HAP-1 (cell line): ENCODE measurements around the gene TRERF1.
A peak's percentile ranks its signal among the peaks of the same experiment; 100 is the strongest.
"Not testable (repeated sequence)": the region's sequence is repeated elsewhere in the genome, so short reads cannot be mapped to it uniquely, and the experiment has no call there.

Experiments used
- DNase-seq, 2 experiments: peaks; one replicate each; pipeline ENCODE4 v3.0.0-alpha.2; 2016 to 2020; ENCODE audit warnings: low spot score in 2 of 2
- H3K27me3 ChIP-seq: fragments of 250-450 bp; sonication (Bioruptor Pico); 2 replicates; pipeline ENCODE4 v1.5.1; 2020; ENCODE audit warnings: low read depth, mild to moderate bottlenecking, moderate library complexity
- H3K36me3 ChIP-seq: fragments of 250-450 bp; sonication (Bioruptor Pico); replicated peaks from 2 replicates; pipeline ENCODE4 v1.5.1; 2020; ENCODE audit warnings: mild to moderate bottlenecking
- H3K4me1 ChIP-seq: fragments of 250-450 bp; sonication (Bioruptor Pico); 2 replicates; pipeline ENCODE4 v1.5.1; 2020; ENCODE audit warnings: mild to moderate bottlenecking
- H3K4me3 ChIP-seq: fragments of 250-450 bp; sonication (Bioruptor Pico); 2 replicates; pipeline ENCODE4 v1.5.1; 2020; ENCODE audit warnings: mild to moderate bottlenecking, moderate library complexity
- H3K9me3 ChIP-seq: fragments of 250-450 bp; sonication (Bioruptor Pico); 2 replicates; pipeline ENCODE4 v1.5.1; 2020; ENCODE audit warnings: mild to moderate bottlenecking, moderate library complexity
- in situ Hi-C: fragments of 300-500 bp; cut with MboI; formaldehyde crosslinking; loops from 3 replicates; pipeline ENCODE4 v1.14.3; 2020; ENCODE audit warnings: low sequenced_read_pairs, inconsistent platforms, mixed read lengths

The TRERF1 gene

GRCh38 chr6:42222448-42222847 lies 229.3 kb downstream of the TRERF1 start:
- Histone ChIP-seq H3K36me3 (peaks cover 5% of the 10 kb centered on the region; the same call in 1 of the 2 replicates), H3K4me1 (peaks cover 3% of the 10 kb centered on the region), H3K4me3 (no peak overlapping the region), H3K27me3 (no peaks in the 10 kb centered on the region), H3K9me3 (no peaks in the 10 kb centered on the region)
- no peak for DNase-seq
- in situ Hi-C loops, result loop anchor here (25.0 kb wide), 1 partner anchor 665 kb away; the partner anchor contains the start of gene RPL7L1

GRCh38 chr6:42221546-42221945 lies 230.2 kb downstream of the TRERF1 start:
- Histone ChIP-seq H3K4me3 (no peak overlapping the region), H3K4me1 (peaks cover 4% of the 10 kb centered on the region; the same call in 1 of the 2 replicates), H3K27me3 (no peaks in the 10 kb centered on the region), H3K9me3 (no peaks in the 10 kb centered on the region), H3K36me3 (no peaks in the 10 kb centered on the region)
- no peak for DNase-seq
- in situ Hi-C loops, result loop anchor here (25.0 kb wide), 1 partner anchor 666 kb away; the partner anchor contains the start of gene RPL7L1

- in situ Hi-C loops, result loop anchor here (25.0 kb wide), 1 partner anchor 666 kb away; the partner anchor contains the start of gene RPL7L1
- Histone ChIP-seq H3K36me3 (no peaks in the 10 kb centered on the region), H3K9me3 (no peaks in the 10 kb centered on the region), H3K27me3 (no peaks in the 10 kb centered on the region), H3K4me3 (no peak overlapping the region), H3K4me1 (peaks cover 5% of the 10 kb centered on the region; the same call in 1 of the 2 replicates)
- DNase-seq, result no peak
Measured at GRCh38 chr6:42220807-42221206, 230.9 kb downstream of the TRERF1 start.

- Histone ChIP-seq H3K36me3 (peaks cover 15% of the 10 kb centered on the region), H3K4me1 (peaks cover 5% of the 10 kb centered on the region; the same call in 1 of the 2 replicates), H3K4me3 (peak within 1 kb of the TSS; percentile 75), H3K9me3 (no peaks in the 10 kb centered on the region), H3K27me3 (no peaks in the 10 kb centered on the region)
- in situ Hi-C loops, result loop anchor here (5.0 to 25.0 kb wide), 2 partner anchors 140 to 670 kb away; partner anchors contain the start of gene RPL7L1
- DNase-seq, result peak; percentile 95 to 96
Measured at GRCh38 chr6:42217519-42218367, 234.0 kb downstream of the TRERF1 start, which contains the start of gene MRPS10. Gene MRPS10 (minus strand): TSS chr6:42217861. CDS start chr6:42217849, 12 bp downstream.

- H3K4me3 ChIP-seq, result peak overlapping the region; percentile 75
- no peaks in the 10 kb centered on the region for H3K27me3 ChIP-seq
- in situ Hi-C loops, result loop anchor here (5.0 to 25.0 kb wide), 2 partner anchors 140 to 670 kb away; partner anchors contain the start of gene RPL7L1
Measured at GRCh38 chr6:42217157-42217518, 234.6 kb downstream of the TRERF1 start.

GRCh38 chr6:42216495-42216894 lies 235.2 kb downstream of the TRERF1 start:
- DNase-seq, H3K9me3 ChIP-seq, H3K27me3 ChIP-seq, H3K4me1 ChIP-seq: not testable (repeated sequence)
- Histone ChIP-seq H3K4me3 (peak overlapping the region; percentile 75), H3K36me3 (peaks cover 27% of the 10 kb centered on the region)
- in situ Hi-C loops, result loop anchor here (5.0 to 25.0 kb wide), 2 partner anchors 139 to 671 kb away; partner anchors contain the start of gene RPL7L1

More at GRCh38 chr6:42217157-42217518, 234.6 kb downstream of the TRERF1 start:
- H3K36me3 ChIP-seq, result peaks cover 21% of the 10 kb centered on the region
- H3K9me3 ChIP-seq, result no peaks in the 10 kb centered on the region
- DNase-seq, result peak in 1 of 2 experiments; percentile 22
- H3K4me1 ChIP-seq, result peaks cover 5% of the 10 kb centered on the region; the same call in 1 of the 2 replicates

GRCh38 chr6:42212442-42212841 lies 239.3 kb downstream of the TRERF1 start:
- Histone ChIP-seq H3K4me3 (no peak overlapping the region), H3K4me1 (peaks cover 5% of the 10 kb centered on the region; the same call in 1 of the 2 replicates), H3K9me3 (no peaks in the 10 kb centered on the region), H3K27me3 (no peaks in the 10 kb centered on the region), H3K36me3 (peaks cover 60% of the 10 kb centered on the region)
- no peak for DNase-seq
- in situ Hi-C loops, result loop anchor here (25.0 kb wide), 1 partner anchor 675 kb away; the partner anchor contains the start of gene RPL7L1

GRCh38 chr6:42211726-42212125 lies 240.0 kb downstream of the TRERF1 start:
- Histone ChIP-seq H3K4me3 (no peak overlapping the region), H3K4me1 (peaks cover 3% of the 10 kb centered on the region; the same call in 1 of the 2 replicates), H3K27me3 (no peaks in the 10 kb centered on the region), H3K36me3 (peaks cover 61% of the 10 kb centered on the region), H3K9me3 (no peaks in the 10 kb centered on the region)
- in situ Hi-C loops, result loop anchor here (25.0 kb wide), 1 partner anchor 676 kb away; the partner anchor contains the start of gene RPL7L1
- no peak for DNase-seq

GRCh38 chr6:42210551-42210950 lies 241.2 kb downstream of the TRERF1 start:
- Histone ChIP-seq H3K27me3 (no peaks in the 10 kb centered on the region), H3K9me3 (no peaks in the 10 kb centered on the region), H3K36me3 (peaks cover 68% of the 10 kb centered on the region), H3K4me1 (no peaks in the 10 kb centered on the region), H3K4me3 (no peak overlapping the region)
- in situ Hi-C loops, result loop anchor here (25.0 kb wide), 1 partner anchor 677 kb away; the partner anchor contains the start of gene RPL7L1
- DNase-seq, result no peak

- in situ Hi-C loops, result loop anchor here (25.0 kb wide), 1 partner anchor 680 kb away; the partner anchor contains the start of gene RPL7L1
Measured at GRCh38 chr6:42207559-42207958, 244.2 kb downstream of the TRERF1 start.

GRCh38 chr6:42204768-42205282 lies 246.9 kb downstream of the TRERF1 start:
- Histone ChIP-seq H3K4me1 (no peaks in the 10 kb centered on the region), H3K36me3 (peaks cover 37% of the 10 kb centered on the region), H3K4me3 (no peak overlapping the region), H3K9me3 (no peaks in the 10 kb centered on the region), H3K27me3 (no peaks in the 10 kb centered on the region)
- no peak for DNase-seq
- in situ Hi-C loops, result loop anchor here (25.0 kb wide), 1 partner anchor 682 kb away; the partner anchor contains the start of gene RPL7L1

More at GRCh38 chr6:42207559-42207958, 244.2 kb downstream of the TRERF1 start:
- not testable (repeated sequence) for H3K4me3 ChIP-seq, H3K9me3 ChIP-seq, H3K27me3 ChIP-seq, H3K4me1 ChIP-seq, DNase-seq
- H3K36me3 ChIP-seq, result peaks cover 61% of the 10 kb centered on the region

GRCh38 chr6:42203183-42203582 lies 248.5 kb downstream of the TRERF1 start:
- in situ Hi-C loops, result loop anchor here (25.0 kb wide), 1 partner anchor 684 kb away; the partner anchor contains the start of gene RPL7L1
- DNase-seq, result no peak
- no peaks in the 10 kb centered on the region for H3K27me3 ChIP-seq
- H3K4me3 ChIP-seq, result no peak overlapping the region
- no peaks in the 10 kb centered on the region for H3K4me1 ChIP-seq
- peaks cover 23% of the 10 kb centered on the region for H3K36me3 ChIP-seq
- no peaks in the 10 kb centered on the region for H3K9me3 ChIP-seq
